HepG2 (cell line): Measurements from ENCODE around the gene E2F1. TPM values are rescaled to one million over a fixed set of nuclear protein-coding genes. Genes with fewer than 3 reads are reported as not detected.
A peak's percentile ranks its signal among the peaks of the same experiment; 100 is the strongest.

Source experiments
- AGO2 ChIP-seq: fragments of 200-400 bp; formaldehyde crosslinking; optimal IDR thresholded peaks from 2 replicates; pipeline ENCODE3; 2017; ENCODE audit warnings: mild to moderate bottlenecking, low read depth, low read length, moderate library complexity
- AKAP8 ChIP-seq: sonication (generic); formaldehyde crosslinking; IDR thresholded peaks from 2 replicates; pipeline ENCODE4 v1.5.1; 2020; ENCODE audit warnings: mild to moderate bottlenecking, missing genetic modification reagents
- IKZF4 ChIP-seq: sonication (generic); formaldehyde crosslinking; IDR thresholded peaks from 2 replicates; pipeline ENCODE4 v1.5.1; 2020; ENCODE audit warnings: borderline replicate concordance, mild to moderate bottlenecking, low read depth, missing genetic modification reagents; ENCODE audit errors: not compliant biosample characterization
- KDM6A ChIP-seq: IDR thresholded peaks from 2 replicates; pipeline ENCODE4 v1.6.1; 2016; ENCODE audit warnings: low read depth
- POLR2AphosphoS5 ChIP-seq: IDR thresholded peaks from 2 replicates; pipeline ENCODE4 v1.6.1; 2012; ENCODE audit warnings: low read depth, low read length
- ZNF274 ChIP-seq: sonication (generic); formaldehyde crosslinking; IDR thresholded peaks from 2 replicates; pipeline ENCODE4 v1.5.1; 2020; ENCODE audit warnings: mild to moderate bottlenecking, missing genetic modification reagents
- ZNF556 ChIP-seq: sonication (generic); formaldehyde crosslinking; IDR thresholded peaks from 2 replicates; pipeline ENCODE4 v1.4.0; 2020; ENCODE audit warnings: mild to moderate bottlenecking, missing genetic modification reagents, borderline replicate concordance
- ZNF598 ChIP-seq: sonication (generic); formaldehyde crosslinking; IDR thresholded peaks from 2 replicates; pipeline ENCODE4 v1.5.1; 2020; ENCODE audit warnings: mild to moderate bottlenecking, missing genetic modification reagents, borderline replicate concordance
- ZNF816 ChIP-seq: sonication (generic); formaldehyde crosslinking; IDR thresholded peaks from 2 replicates; pipeline ENCODE4 v1.8.0; 2022; ENCODE audit warnings: missing genetic modification reagents, mild to moderate bottlenecking, borderline replicate concordance
- ZNF883 ChIP-seq: sonication (generic); formaldehyde crosslinking; IDR thresholded peaks from 2 replicates; pipeline ENCODE4 v1.5.1; 2020; ENCODE audit warnings: mild to moderate bottlenecking, missing genetic modification reagents; ENCODE audit errors: not compliant biosample characterization
- polyA plus RNA-seq, 8 experiments: library from polyadenylated mRNA; depleted of rRNA in 3 of 8; stranded (reverse) in 7 of 8; unstranded in 1 of 8; fragments of >200 nt; fragmentation: Illumina TruSeq in 4 of 8; extraction: Trizol in 4 of 8; gene quantifications; 2 replicates each; pipeline versions ENCODE4 v1.2.1 to v1.2.3, GENCODE V29; 2011 to 2016; ENCODE audit warnings: low read depth in 4 of 8, missing spikeins in 1 of 8, mixed read lengths in 1 of 8; ENCODE audit not compliant: insufficient read depth in 1 of 8
- total RNA-seq, 5 experiments: library from RNA; depleted of rRNA; stranded (reverse); fragments of >200 nt; fragmentation: Illumina TruSeq; extraction: Trizol; gene quantifications; 2 replicates each; pipeline ENCODE4 v1.2.3, GENCODE V29; 2016; ENCODE audit warnings: low read depth in 1 of 5
- TF ChIP-seq, protein P1 (sequence below): sonication (generic); formaldehyde crosslinking; IDR thresholded peaks from 2 replicates; pipeline ENCODE4 v1.5.1; 2020; ENCODE audit warnings: mild to moderate bottlenecking, missing genetic modification reagents, moderate library complexity
- TF ChIP-seq, protein P2 (sequence below): sonication (generic); formaldehyde crosslinking; IDR thresholded peaks from 2 replicates; pipeline ENCODE4 v1.8.0; 2022; ENCODE audit warnings: mild to moderate bottlenecking, missing genetic modification reagents; ENCODE audit not compliant: insufficient replicate concordance
- TF ChIP-seq, protein P3 (sequence below): sonication (generic); formaldehyde crosslinking; IDR thresholded peaks from 2 replicates; pipeline ENCODE4 v1.5.1; 2020; ENCODE audit warnings: mild to moderate bottlenecking, missing genetic modification reagents, moderate library complexity

Gene E2F1
- total and polyA plus RNA-seq, 2 of the 13 experiments (the other 11 are each of a cell fraction or from before 2014, with no cell fraction given) = 25.5 to 39.4 TPM

DNA sequence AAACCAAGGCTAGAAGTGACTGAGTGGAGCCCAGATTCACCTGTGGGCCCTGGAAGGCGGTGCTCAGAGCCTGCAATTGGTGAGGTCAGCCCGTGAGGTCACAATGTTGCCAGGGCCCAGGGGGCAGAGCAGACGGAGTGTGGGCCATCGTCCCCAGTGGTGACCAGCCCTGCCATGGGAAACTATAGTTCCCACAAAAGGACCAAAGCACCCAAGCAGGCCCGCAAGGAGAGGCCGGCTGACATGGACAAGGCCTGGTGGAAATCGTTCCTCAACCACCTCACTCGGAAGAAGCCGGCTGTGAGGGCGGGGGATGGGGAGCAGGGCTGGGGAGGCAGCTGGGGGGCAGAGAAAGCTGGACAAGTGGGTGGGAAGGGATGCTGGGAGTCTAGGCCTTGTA, 24.0 kb downstream of the E2F1 start, which contains the start of gene C20orf144 (continued):
- TF ChIP-seq, protein P1, sequence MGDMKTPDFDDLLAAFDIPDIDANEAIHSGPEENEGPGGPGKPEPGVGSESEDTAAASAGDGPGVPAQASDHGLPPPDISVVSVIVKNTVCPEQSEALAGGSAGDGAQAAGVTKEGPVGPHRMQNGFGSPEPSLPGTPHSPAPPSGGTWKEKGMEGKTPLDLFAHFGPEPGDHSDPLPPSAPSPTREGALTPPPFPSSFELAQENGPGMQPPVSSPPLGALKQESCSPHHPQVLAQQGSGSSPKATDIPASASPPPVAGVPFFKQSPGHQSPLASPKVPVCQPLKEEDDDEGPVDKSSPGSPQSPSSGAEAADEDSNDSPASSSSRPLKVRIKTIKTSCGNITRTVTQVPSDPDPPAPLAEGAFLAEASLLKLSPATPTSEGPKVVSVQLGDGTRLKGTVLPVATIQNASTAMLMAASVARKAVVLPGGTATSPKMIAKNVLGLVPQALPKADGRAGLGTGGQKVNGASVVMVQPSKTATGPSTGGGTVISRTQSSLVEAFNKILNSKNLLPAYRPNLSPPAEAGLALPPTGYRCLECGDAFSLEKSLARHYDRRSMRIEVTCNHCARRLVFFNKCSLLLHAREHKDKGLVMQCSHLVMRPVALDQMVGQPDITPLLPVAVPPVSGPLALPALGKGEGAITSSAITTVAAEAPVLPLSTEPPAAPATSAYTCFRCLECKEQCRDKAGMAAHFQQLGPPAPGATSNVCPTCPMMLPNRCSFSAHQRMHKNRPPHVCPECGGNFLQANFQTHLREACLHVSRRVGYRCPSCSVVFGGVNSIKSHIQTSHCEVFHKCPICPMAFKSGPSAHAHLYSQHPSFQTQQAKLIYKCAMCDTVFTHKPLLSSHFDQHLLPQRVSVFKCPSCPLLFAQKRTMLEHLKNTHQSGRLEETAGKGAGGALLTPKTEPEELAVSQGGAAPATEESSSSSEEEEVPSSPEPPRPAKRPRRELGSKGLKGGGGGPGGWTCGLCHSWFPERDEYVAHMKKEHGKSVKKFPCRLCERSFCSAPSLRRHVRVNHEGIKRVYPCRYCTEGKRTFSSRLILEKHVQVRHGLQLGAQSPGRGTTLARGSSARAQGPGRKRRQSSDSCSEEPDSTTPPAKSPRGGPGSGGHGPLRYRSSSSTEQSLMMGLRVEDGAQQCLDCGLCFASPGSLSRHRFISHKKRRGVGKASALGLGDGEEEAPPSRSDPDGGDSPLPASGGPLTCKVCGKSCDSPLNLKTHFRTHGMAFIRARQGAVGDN (CRISPR knock-in tag) = peak; percentile 19; the same call in 1 of the 2 replicates
- TF ChIP-seq POLR2AphosphoS5 (0 out of 2 replicates have a peak, but pooled peaks have one; percentile 18), AKAP8 (CRISPR knock-in tag) (peak; percentile 18), IKZF4 (CRISPR knock-in tag) (peak; percentile 31), AGO2 (peak; percentile 49), ZNF883 (peak; percentile 59), ZNF274 (CRISPR knock-in tag) (peak; percentile 56; the same call in 1 of the 2 replicates), ZNF816 (CRISPR knock-in tag) (no peak), ZNF556 (0 out of 2 replicates have a peak, but pooled peaks have one; percentile 49), KDM6A (no peak), ZNF598 (CRISPR knock-in tag) (0 out of 2 replicates have a peak, but pooled peaks have one; percentile 27)
- TF ChIP-seq, protein P2, sequence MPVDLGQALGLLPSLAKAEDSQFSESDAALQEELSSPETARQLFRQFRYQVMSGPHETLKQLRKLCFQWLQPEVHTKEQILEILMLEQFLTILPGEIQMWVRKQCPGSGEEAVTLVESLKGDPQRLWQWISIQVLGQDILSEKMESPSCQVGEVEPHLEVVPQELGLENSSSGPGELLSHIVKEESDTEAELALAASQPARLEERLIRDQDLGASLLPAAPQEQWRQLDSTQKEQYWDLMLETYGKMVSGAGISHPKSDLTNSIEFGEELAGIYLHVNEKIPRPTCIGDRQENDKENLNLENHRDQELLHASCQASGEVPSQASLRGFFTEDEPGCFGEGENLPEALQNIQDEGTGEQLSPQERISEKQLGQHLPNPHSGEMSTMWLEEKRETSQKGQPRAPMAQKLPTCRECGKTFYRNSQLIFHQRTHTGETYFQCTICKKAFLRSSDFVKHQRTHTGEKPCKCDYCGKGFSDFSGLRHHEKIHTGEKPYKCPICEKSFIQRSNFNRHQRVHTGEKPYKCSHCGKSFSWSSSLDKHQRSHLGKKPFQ (CRISPR knock-in tag) = peak; percentile 6
- TF ChIP-seq, protein P3, sequence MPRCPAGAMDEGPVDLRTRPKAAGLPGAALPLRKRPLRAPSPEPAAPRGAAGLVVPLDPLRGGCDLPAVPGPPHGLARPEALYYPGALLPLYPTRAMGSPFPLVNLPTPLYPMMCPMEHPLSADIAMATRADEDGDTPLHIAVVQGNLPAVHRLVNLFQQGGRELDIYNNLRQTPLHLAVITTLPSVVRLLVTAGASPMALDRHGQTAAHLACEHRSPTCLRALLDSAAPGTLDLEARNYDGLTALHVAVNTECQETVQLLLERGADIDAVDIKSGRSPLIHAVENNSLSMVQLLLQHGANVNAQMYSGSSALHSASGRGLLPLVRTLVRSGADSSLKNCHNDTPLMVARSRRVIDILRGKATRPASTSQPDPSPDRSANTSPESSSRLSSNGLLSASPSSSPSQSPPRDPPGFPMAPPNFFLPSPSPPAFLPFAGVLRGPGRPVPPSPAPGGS (CRISPR knock-in tag) = 0 out of 2 replicates have a peak, but pooled peaks have one; percentile 39
- TF ChIP-seq, all 625 proteins: peak for 12
